ENCODE data around the gene ACOXL.

ACOXL gene

DNA sequence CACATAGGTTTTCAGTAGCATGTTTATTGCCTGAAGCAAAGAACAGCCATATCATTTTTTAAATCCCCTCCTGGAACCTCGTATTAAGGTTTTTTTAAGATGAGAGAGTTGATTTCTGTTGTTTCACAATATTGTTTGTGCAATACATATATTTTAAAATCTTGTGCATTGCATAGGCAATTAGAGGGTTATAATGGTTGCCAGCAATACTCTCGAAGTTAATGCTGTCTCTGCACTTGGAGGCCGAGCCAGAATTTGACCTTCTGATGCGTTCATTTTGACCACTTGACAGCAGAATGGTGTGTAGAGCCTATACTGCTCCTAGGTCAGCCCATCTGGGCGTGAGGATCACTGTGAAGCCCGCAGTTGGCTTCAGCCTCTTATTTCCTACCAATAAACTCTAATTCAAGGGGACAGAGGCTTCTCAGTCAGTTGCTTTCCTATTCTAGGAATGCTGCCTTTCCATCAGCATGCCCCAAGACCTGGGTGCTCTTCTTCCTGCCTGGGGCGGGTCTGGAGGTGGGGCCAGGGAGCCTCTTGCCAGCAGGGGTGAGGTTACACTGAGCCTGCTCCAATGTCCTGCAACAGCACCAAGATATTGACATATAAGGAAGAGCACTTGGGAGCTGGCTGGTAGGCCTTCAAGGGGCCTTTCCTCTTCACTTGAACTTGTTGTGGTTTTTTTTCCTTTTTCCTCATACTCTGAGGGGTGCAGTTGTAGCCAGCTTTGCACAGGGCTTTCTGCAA is 297.0 kb downstream of the ACOXL start:
- Histone ChIP-seq H3K27ac (ENCODE audit: low read length, poor library complexity, severe bottlenecking) (no peak overlapping the region), H3K36me3 (ENCODE audit: control insufficient read depth in 1 of 2, insufficient read depth in 2 of 2, low read depth in 1 of 2, low read length in 2 of 2) (no peaks in the 10 kb centered on the region), H2BK15ac (ENCODE audit: low read depth, poor library complexity, severe bottlenecking) (no peak overlapping the region), H3K4me1 (ENCODE audit: control insufficient read depth, insufficient read depth, low read depth, low read length) (peaks cover 16% of the 10 kb centered on the region), H2AFZ (ENCODE audit: low read depth, low read length) (no peak overlapping the region), H3K23ac (ENCODE audit: low read length in 2 of 2) (no peak overlapping the region), H3K4me3 (ENCODE audit: insufficient read depth in 1 of 2, low read depth in 1 of 2, low read length in 2 of 2) (no peak overlapping the region), H4K91ac (ENCODE audit: low read length) (no peak overlapping the region), H2BK120ac (ENCODE audit: low read depth, low read length) (no peak overlapping the region), H3K9me3 (ENCODE audit: control insufficient read depth, low read length) (no peaks in the 10 kb centered on the region), H3K4me2 (ENCODE audit: low read length, poor library complexity, severe bottlenecking) (no peak overlapping the region), H3K18ac (ENCODE audit: low read depth in 1 of 2, low read length in 2 of 2) (no peak overlapping the region), H4K8ac (ENCODE audit: low read length) (no peak overlapping the region), H3K4ac (ENCODE audit: low read depth in 1 of 2, low read length in 2 of 2) (no peak overlapping the region), H3K14ac (ENCODE audit: low read length in 2 of 2) (no peak overlapping the region), H3K79me1 (replicated peaks; ENCODE audit: low read length, poor library complexity, severe bottlenecking) (no peaks in the 10 kb centered on the region), H2BK5ac (ENCODE audit: low read depth, low read length, poor library complexity, severe bottlenecking) (no peak overlapping the region), H2BK12ac (ENCODE audit: low read length in 2 of 2) (no peak overlapping the region), H3K27me3 (ENCODE audit: control insufficient read depth in 1 of 2, insufficient read depth in 1 of 2, low read length in 2 of 2) (peaks cover 14 to 38% of the 10 kb centered on the region in 2 experiments), H2AK5ac (ENCODE audit: low read length, severe bottlenecking) (no peak overlapping the region), H3K9ac (ENCODE audit: low read length) (no peak overlapping the region)
- 62% methylated on average over 5 of the region's 7 CpGs for WGBS
- DNase-seq = no peak

DNA sequence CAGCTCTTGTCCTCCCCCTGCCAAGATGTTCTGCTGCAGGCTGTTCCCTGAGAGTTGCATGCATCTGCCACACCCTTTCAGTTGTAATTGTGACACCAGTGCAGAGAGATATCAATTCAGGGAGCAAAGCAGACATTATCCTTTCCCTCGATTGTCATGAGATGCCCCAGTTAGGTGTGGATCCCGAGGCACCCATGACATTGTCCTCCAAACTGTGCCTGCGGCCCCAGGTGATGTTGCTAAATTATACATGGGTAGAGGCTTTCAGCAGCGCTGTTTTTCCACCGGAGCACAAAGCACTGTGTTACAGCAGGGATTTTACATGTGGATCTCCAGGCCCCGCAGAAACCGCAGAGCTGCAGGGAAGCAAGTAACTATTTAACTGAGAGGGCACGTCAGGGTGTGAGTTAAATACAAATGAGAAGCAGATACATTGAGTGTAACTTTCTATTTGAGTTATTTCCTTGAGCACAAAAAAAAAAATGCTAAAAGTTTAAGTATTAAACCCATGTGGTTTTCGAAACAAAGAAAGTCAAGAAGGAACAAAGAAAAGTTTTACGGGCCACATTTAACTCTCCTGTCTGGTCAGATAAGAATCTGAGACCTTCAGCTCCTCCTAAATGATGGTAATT is 298.0 kb downstream of the ACOXL start:
- H3K14ac ChIP-seq (ENCODE audit: low read length in 2 of 2) = no peak overlapping the region
- H3K4me3 ChIP-seq (ENCODE audit: insufficient read depth in 1 of 2, low read depth in 1 of 2, low read length in 2 of 2) = no peak overlapping the region
- H4K91ac ChIP-seq (ENCODE audit: low read length) = no peak overlapping the region
- H2BK5ac ChIP-seq (ENCODE audit: low read depth, low read length, poor library complexity, severe bottlenecking) = no peak overlapping the region
- H3K9ac ChIP-seq (ENCODE audit: low read length) = no peak overlapping the region
- WGBS = 79% methylated on average over 10 of the region's 10 CpGs
- no peak overlapping the region for H3K27ac ChIP-seq (ENCODE audit: low read length, poor library complexity, severe bottlenecking)
- H3K79me1 ChIP-seq (replicated peaks; ENCODE audit: low read length, poor library complexity, severe bottlenecking) = no peaks in the 10 kb centered on the region
- no peak overlapping the region for H2BK15ac ChIP-seq (ENCODE audit: low read depth, poor library complexity, severe bottlenecking)
- H2BK12ac ChIP-seq (ENCODE audit: low read length in 2 of 2) = no peak overlapping the region
- H3K27me3 ChIP-seq (ENCODE audit: control insufficient read depth in 1 of 2, insufficient read depth in 1 of 2, low read length in 2 of 2) = peaks cover 11 to 37% of the 10 kb centered on the region in 2 experiments
- H3K4me2 ChIP-seq (ENCODE audit: low read length, poor library complexity, severe bottlenecking) = peak overlapping the region; percentile 2
- H3K23ac ChIP-seq (ENCODE audit: low read length in 2 of 2) = no peak overlapping the region
- no peak overlapping the region for H2AFZ ChIP-seq (ENCODE audit: low read depth, low read length)
- no peak for DNase-seq
- H4K8ac ChIP-seq (ENCODE audit: low read length) = no peak overlapping the region
- no peaks in the 10 kb centered on the region for H3K9me3 ChIP-seq (ENCODE audit: control insufficient read depth, low read length)
- H3K4me1 ChIP-seq (ENCODE audit: control insufficient read depth, insufficient read depth, low read depth, low read length) = peaks cover 16% of the 10 kb centered on the region
- no peak overlapping the region for H2AK5ac ChIP-seq (ENCODE audit: low read length, severe bottlenecking)
- H3K18ac ChIP-seq (ENCODE audit: low read depth in 1 of 2, low read length in 2 of 2) = no peak overlapping the region
- H2BK120ac ChIP-seq (ENCODE audit: low read depth, low read length) = no peak overlapping the region
- H3K36me3 ChIP-seq (ENCODE audit: control insufficient read depth in 1 of 2, insufficient read depth in 2 of 2, low read depth in 1 of 2, low read length in 2 of 2) = no peaks in the 10 kb centered on the region
- no peak overlapping the region for H3K4ac ChIP-seq (ENCODE audit: low read depth in 1 of 2, low read length in 2 of 2)

DNA sequence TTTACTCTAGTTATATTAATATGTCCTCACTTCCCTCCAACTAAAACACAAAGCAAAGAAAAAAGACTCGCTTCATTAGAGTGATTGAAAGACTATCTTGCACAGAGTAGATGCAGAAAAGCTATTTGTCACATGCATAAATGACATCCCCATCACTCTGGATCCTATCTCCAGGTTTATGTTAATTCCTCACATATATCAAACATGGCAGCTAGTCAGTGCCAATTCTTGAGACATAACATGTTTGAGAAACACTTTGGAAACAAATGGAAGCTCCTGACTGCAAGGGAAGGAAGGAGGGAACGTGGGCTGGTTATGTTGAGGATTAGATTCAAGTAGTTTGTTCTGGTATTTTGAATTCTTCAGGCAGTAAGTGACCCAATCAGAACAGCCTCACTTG is 298.6 kb downstream of the ACOXL start:
- no peak overlapping the region for H3K4ac ChIP-seq (ENCODE audit: low read depth in 1 of 2, low read length in 2 of 2)
- no peak overlapping the region for H2AFZ ChIP-seq (ENCODE audit: low read depth, low read length)
- H4K91ac ChIP-seq (ENCODE audit: low read length) = no peak overlapping the region
- H3K27me3 ChIP-seq (ENCODE audit: control insufficient read depth in 1 of 2, insufficient read depth in 1 of 2, low read length in 2 of 2) = peaks cover 12 to 40% of the 10 kb centered on the region in 2 experiments
- no peak overlapping the region for H3K23ac ChIP-seq (ENCODE audit: low read length in 2 of 2)
- no peak overlapping the region for H2AK5ac ChIP-seq (ENCODE audit: low read length, severe bottlenecking)
- H3K9me3 ChIP-seq (ENCODE audit: control insufficient read depth, low read length) = no peaks in the 10 kb centered on the region
- H2BK120ac ChIP-seq (ENCODE audit: low read depth, low read length) = no peak overlapping the region
- H4K8ac ChIP-seq (ENCODE audit: low read length) = no peak overlapping the region
- DNase-seq = no peak
- H3K4me3 ChIP-seq (ENCODE audit: insufficient read depth in 1 of 2, low read depth in 1 of 2, low read length in 2 of 2) = no peak overlapping the region
- H3K36me3 ChIP-seq (ENCODE audit: control insufficient read depth in 1 of 2, insufficient read depth in 2 of 2, low read depth in 1 of 2, low read length in 2 of 2) = no peaks in the 10 kb centered on the region
- 69% methylated on average over 2 of the region's 2 CpGs for WGBS
- no peaks in the 10 kb centered on the region for H3K79me1 ChIP-seq (replicated peaks; ENCODE audit: low read length, poor library complexity, severe bottlenecking)
- H3K18ac ChIP-seq (ENCODE audit: low read depth in 1 of 2, low read length in 2 of 2) = no peak overlapping the region
- no peak overlapping the region for H3K14ac ChIP-seq (ENCODE audit: low read length in 2 of 2)
- no peak overlapping the region for H2BK15ac ChIP-seq (ENCODE audit: low read depth, poor library complexity, severe bottlenecking)
- no peak overlapping the region for H2BK12ac ChIP-seq (ENCODE audit: low read length in 2 of 2)
- no peak overlapping the region for H3K27ac ChIP-seq (ENCODE audit: low read length, poor library complexity, severe bottlenecking)
- no peak overlapping the region for H2BK5ac ChIP-seq (ENCODE audit: low read depth, low read length, poor library complexity, severe bottlenecking)
- no peak overlapping the region for H3K4me2 ChIP-seq (ENCODE audit: low read length, poor library complexity, severe bottlenecking)
- H3K4me1 ChIP-seq (ENCODE audit: control insufficient read depth, insufficient read depth, low read depth, low read length) = peaks cover 16% of the 10 kb centered on the region
- H3K9ac ChIP-seq (ENCODE audit: low read length) = no peak overlapping the region

DNA sequence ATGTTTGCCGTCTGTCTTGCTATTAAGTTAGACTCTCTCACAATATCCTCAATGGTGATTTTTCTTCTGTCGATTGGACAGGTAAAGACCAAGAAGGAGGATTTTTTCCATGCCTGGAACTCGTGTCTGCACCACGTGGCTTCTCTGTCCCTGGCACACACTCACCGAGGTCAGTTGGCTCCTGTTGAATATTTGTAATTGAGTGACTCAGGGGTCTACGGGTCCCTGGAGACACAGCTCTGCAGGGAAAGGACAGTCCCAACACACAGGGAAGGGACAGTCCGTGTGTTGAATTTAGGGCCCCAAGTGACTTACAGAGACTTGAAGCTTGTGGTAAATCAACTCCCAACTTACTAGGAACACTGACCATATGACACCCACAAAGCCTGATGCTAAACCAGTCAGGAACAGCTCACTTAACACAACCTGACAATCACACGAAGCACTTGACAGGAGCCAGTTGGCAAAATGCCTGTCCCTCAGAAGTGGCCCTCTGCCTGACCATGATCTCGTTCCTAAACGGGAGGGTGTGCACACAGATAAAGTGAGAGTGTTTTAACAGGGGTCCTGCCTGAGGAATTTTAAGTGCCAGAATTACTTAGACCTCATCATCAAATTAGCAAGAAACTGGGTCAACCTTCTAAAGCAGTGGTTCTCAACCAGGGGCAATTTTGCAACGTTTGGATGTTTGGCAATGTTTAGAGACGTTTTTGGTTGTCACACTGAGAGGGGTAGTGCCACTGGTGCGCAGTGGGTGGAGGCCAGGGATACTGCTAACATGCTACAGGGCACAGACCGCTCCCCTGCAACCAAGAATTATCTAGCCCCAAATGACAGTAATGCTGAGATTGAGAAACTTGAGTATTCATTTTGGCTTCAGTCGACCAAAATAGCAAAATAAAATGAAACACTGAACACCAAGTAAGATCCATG is 299.4 kb downstream of the ACOXL start:
- Histone ChIP-seq H3K4me1 (ENCODE audit: control insufficient read depth, insufficient read depth, low read depth, low read length) (peaks cover 16% of the 10 kb centered on the region), H4K91ac (ENCODE audit: low read length) (no peak overlapping the region), H3K27ac (ENCODE audit: low read length, poor library complexity, severe bottlenecking) (no peak overlapping the region), H3K4me3 (ENCODE audit: insufficient read depth in 1 of 2, low read depth in 1 of 2, low read length in 2 of 2) (no peak overlapping the region), H2BK120ac (ENCODE audit: low read depth, low read length) (no peak overlapping the region), H3K9me3 (ENCODE audit: control insufficient read depth, low read length) (no peaks in the 10 kb centered on the region), H3K79me1 (replicated peaks; ENCODE audit: low read length, poor library complexity, severe bottlenecking) (no peaks in the 10 kb centered on the region), H3K4ac (ENCODE audit: low read depth in 1 of 2, low read length in 2 of 2) (no peak overlapping the region), H2BK5ac (ENCODE audit: low read depth, low read length, poor library complexity, severe bottlenecking) (no peak overlapping the region), H3K27me3 (ENCODE audit: control insufficient read depth in 1 of 2, insufficient read depth in 1 of 2, low read length in 2 of 2) (peaks cover 18 to 46% of the 10 kb centered on the region in 2 experiments), H3K23ac (ENCODE audit: low read length in 2 of 2) (no peak overlapping the region), H4K8ac (ENCODE audit: low read length) (no peak overlapping the region), H2BK15ac (ENCODE audit: low read depth, poor library complexity, severe bottlenecking) (no peak overlapping the region), H2AFZ (ENCODE audit: low read depth, low read length) (no peak overlapping the region), H2AK5ac (ENCODE audit: low read length, severe bottlenecking) (no peak overlapping the region), H3K4me2 (ENCODE audit: low read length, poor library complexity, severe bottlenecking) (no peak overlapping the region), H3K18ac (ENCODE audit: low read depth in 1 of 2, low read length in 2 of 2) (no peak overlapping the region), H3K9ac (ENCODE audit: low read length) (no peak overlapping the region), H3K36me3 (ENCODE audit: control insufficient read depth in 1 of 2, insufficient read depth in 2 of 2, low read depth in 1 of 2, low read length in 2 of 2) (no peaks in the 10 kb centered on the region), H2BK12ac (ENCODE audit: low read length in 2 of 2) (no peak overlapping the region), H3K14ac (ENCODE audit: low read length in 2 of 2) (no peak overlapping the region)
- no peak for DNase-seq
- whole genome bisulfite sequencing = 79% methylated on average over 14 of the region's 15 CpGs

Data from mesenchymal stem cell (in vitro differentiated cells and primary cell).